Hepatocyte (in vitro differentiated cells): ENCODE results near the gene CDCA7L. TPM values are rescaled to one million over a fixed set of nuclear protein-coding genes. Genes with fewer than 3 reads are reported as not detected.

Experiments
- DNase-seq: peaks from one replicate; pipeline ENCODE4 v3.0.0-alpha.2; 2016; ENCODE audit warnings: low spot score
- H2AFZ ChIP-seq: fragments of 200-600 bp; sonication (generic); 2 replicates; pipeline ENCODE4 v1.6.0; 2016; ENCODE audit warnings: antibody characterized with exemption, mild to moderate bottlenecking
- H3K27ac ChIP-seq: fragments of 200-600 bp; sonication (generic); 2 replicates; pipeline ENCODE4 v1.5.1; 2016; ENCODE audit warnings: mild to moderate bottlenecking
- H3K27me3 ChIP-seq: fragments of 200-600 bp; sonication (generic); 2 replicates; pipeline ENCODE4 v1.6.1; 2016
- H3K36me3 ChIP-seq: fragments of 200-600 bp; sonication (generic); replicated peaks from 2 replicates; pipeline ENCODE4 v1.5.1; 2016; ENCODE audit warnings: low read depth; ENCODE audit not compliant: insufficient read depth
- H3K4me1 ChIP-seq: fragments of 200-600 bp; sonication (generic); 2 replicates; pipeline ENCODE4 v1.5.1; 2016; ENCODE audit warnings: mild to moderate bottlenecking, moderate library complexity; ENCODE audit not compliant: insufficient read depth
- H3K4me2 ChIP-seq: fragments of 200-600 bp; sonication (generic); 2 replicates; pipeline ENCODE4 v1.6.0; 2016
- H3K4me3 ChIP-seq: fragments of 200-600 bp; sonication (generic); 2 replicates; pipeline ENCODE4 v1.5.1; 2016; ENCODE audit warnings: mild to moderate bottlenecking
- H3K79me2 ChIP-seq: fragments of 200-600 bp; sonication (generic); 2 replicates; pipeline ENCODE4 v1.6.0; 2017; ENCODE audit warnings: mild to moderate bottlenecking
- H3K9me2 ChIP-seq: fragments of 200-600 bp; sonication (generic); replicated peaks from 2 replicates; pipeline ENCODE4 v1.6.0; 2017; ENCODE audit warnings: mild to moderate bottlenecking; ENCODE audit not compliant: insufficient read depth
- H3K9me3 ChIP-seq: fragments of 200-600 bp; sonication (generic); 2 replicates; pipeline ENCODE4 v1.5.1; 2016; ENCODE audit warnings: low read depth, mild to moderate bottlenecking
- H4K20me1 ChIP-seq: fragments of 200-600 bp; sonication (generic); 2 replicates; pipeline ENCODE4 v1.6.0; 2016; ENCODE audit warnings: mild to moderate bottlenecking; ENCODE audit not compliant: insufficient read depth, poor library complexity, severe bottlenecking
- CTCF ChIP-seq: fragments of 200-600 bp; sonication (generic); IDR thresholded peaks from 2 replicates; pipeline ENCODE4 v1.5.1; 2016; ENCODE audit warnings: antibody characterized with exemption, mild to moderate bottlenecking; ENCODE audit not compliant: poor library complexity
- EZH2 ChIP-seq: fragments of 200-600 bp; sonication (generic); IDR thresholded peaks from 2 replicates; pipeline ENCODE4 v1.6.1; 2016; ENCODE audit warnings: antibody characterized with exemption, mild to moderate bottlenecking, borderline replicate concordance
- EZH2phosphoT487 ChIP-seq: fragments of 200-600 bp; sonication (generic); IDR thresholded peaks from one replicate; pipeline ENCODE4 v1.6.1; 2018; ENCODE audit warnings: antibody characterized with exemption, mild to moderate bottlenecking, low read depth, moderate library complexity; ENCODE audit not compliant: unreplicated experiment, severe bottlenecking
- WGBS: methylation state at CpG from one replicate; pipeline ENCODE4 v1.1.6; 2016; ENCODE audit warnings: low lambda C conversion rate; ENCODE audit errors: missing lambda C conversion rate; 5-methylcytosine and 5-hydroxymethylcytosine counted together
- polyA plus RNA-seq: library from polyadenylated mRNA; unstranded; fragments of >200 nt; fragmentation: Nextera tagmentation; extraction: Ambion mirVana; gene quantifications from 2 replicates; pipeline ENCODE4 v1.2.1, GENCODE V29; 2016
- total RNA-seq: library from RNA; depleted of rRNA; stranded (reverse); fragments of >200 nt; gene quantifications from 2 replicates; pipeline ENCODE4 v1.2.3, GENCODE V29; 2014

The CDCA7L gene
- total and polyA plus RNA-seq, 2 experiments from 2014 or later = 4.5 to 13.0 TPM

GRCh38 chr7:21941611-21942141 lies 4.0 kb downstream of the CDCA7L start:
- no peak overlapping the region for H2AFZ ChIP-seq
- no peak for TF ChIP-seq CTCF
- TF ChIP-seq EZH2phosphoT487 = peak; percentile 30

DNA sequence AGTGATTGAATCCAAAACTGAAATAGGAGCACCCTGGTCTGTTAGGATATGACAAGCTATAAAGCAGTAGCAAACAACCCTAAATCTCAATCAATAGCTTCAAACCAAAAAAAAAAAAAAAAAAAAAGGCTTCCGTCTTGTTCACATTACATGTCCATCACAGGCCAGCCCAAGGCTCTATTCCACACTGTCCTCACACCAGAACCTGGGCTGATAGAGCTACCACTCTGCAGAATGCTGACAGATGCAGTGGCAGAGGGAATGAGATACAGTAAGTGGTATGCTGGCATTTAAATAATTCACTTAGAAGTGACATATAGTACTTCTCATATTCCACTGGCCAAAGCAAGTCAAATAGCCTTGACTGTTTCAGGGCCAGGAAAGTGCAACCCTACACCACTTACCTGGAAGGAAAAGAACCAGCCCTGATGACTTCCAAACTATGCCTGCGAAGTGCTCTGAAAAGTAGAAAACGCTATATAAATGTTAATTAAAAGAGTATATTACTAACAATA lies 5.8 kb downstream of the CDCA7L start:
- Histone ChIP-seq H3K4me2 (no peak overlapping the region), H3K9me2 (no peaks in the 10 kb centered on the region), H3K36me3 (no peaks in the 10 kb centered on the region), H3K27ac (no peak overlapping the region), H2AFZ (no peak overlapping the region), H3K4me1 (peaks cover 6% of the 10 kb centered on the region), H3K79me2 (no peaks in the 10 kb centered on the region), H4K20me1 (no peaks in the 10 kb centered on the region), H3K4me3 (no peak overlapping the region), H3K9me3 (no peaks in the 10 kb centered on the region), H3K27me3 (peaks cover 3% of the 10 kb centered on the region)
- no peak for DNase-seq
- WGBS = 91% methylated on average over 3 of the region's 3 CpGs
- TF ChIP-seq EZH2phosphoT487 = no peak
- TF ChIP-seq CTCF = no peak
- no peak for TF ChIP-seq EZH2

More at GRCh38 chr7:21941611-21942141, 4.0 kb downstream of the CDCA7L start:
- peak; percentile 40 for DNase-seq
- H3K4me1 ChIP-seq = peaks cover 6% of the 10 kb centered on the region
- H3K79me2 ChIP-seq = no peaks in the 10 kb centered on the region
- WGBS = 36% methylated on average over 3 of the region's 3 CpGs
- H3K36me3 ChIP-seq = no peaks in the 10 kb centered on the region
- H3K4me2 ChIP-seq = no peak overlapping the region
- peaks cover 9% of the 10 kb centered on the region for H3K27me3 ChIP-seq
- no peaks in the 10 kb centered on the region for H3K9me2 ChIP-seq
- H3K4me3 ChIP-seq = no peak overlapping the region
- no peak overlapping the region for H3K27ac ChIP-seq
- no peaks in the 10 kb centered on the region for H3K9me3 ChIP-seq
- H4K20me1 ChIP-seq = no peaks in the 10 kb centered on the region

DNA sequence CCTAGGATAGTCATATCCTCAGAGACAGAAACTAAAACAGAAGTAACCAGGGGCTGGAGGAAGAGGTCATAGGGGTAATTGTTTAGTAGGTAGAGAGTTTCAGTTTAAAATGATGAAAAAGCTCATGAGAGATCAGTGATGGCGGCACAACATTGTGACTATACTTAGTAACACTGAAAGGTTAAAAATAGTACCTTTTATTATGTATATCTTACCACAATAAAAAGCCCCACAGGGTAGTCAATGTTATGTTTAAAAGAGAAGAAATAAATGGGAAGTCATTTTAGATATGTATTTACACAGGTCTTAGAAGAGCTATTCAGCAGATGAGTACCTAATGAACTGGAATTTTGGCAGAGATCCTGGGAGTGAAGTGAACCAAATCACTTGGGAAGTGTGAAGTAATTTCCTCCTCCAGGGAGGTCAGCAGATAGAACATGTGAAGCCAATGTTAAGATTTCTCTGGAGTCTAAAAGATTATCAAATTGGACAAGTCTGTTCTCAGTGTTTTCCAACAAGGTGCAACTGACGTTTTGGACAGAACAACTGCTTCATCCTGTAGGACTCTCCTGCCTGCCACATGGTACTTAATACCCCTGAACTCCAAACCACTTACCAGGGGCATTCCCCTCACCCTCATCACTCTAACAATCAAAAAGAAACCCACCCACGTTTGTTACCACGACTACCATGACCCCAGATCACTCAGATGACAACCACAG lies 6.4 kb downstream of the CDCA7L start:
- no peak for DNase-seq
- WGBS = 76% methylated on average over 4 of the region's 4 CpGs
- TF ChIP-seq CTCF (no peak), EZH2phosphoT487 (no peak), EZH2 (no peak)
- H3K9me3 ChIP-seq = no peaks in the 10 kb centered on the region
- H2AFZ ChIP-seq = no peak overlapping the region
- H3K79me2 ChIP-seq = no peaks in the 10 kb centered on the region
- H3K4me2 ChIP-seq = no peak overlapping the region
- H3K4me3 ChIP-seq = no peak overlapping the region
- no peak overlapping the region for H3K27ac ChIP-seq
- H4K20me1 ChIP-seq = no peaks in the 10 kb centered on the region
- H3K27me3 ChIP-seq = peaks cover 3% of the 10 kb centered on the region
- no peaks in the 10 kb centered on the region for H3K9me2 ChIP-seq
- no peaks in the 10 kb centered on the region for H3K36me3 ChIP-seq
- H3K4me1 ChIP-seq = peaks cover 6% of the 10 kb centered on the region
